CD4-positive, CD25-positive, alpha-beta regulatory T cell (primary cell): ENCODE results near the gene CAPZB. TPM values are rescaled to one million over a fixed set of nuclear protein-coding genes. Genes with fewer than 3 reads are reported as not detected.
A peak's percentile ranks its signal among the peaks of the same experiment; 100 is the strongest.

ENCODE experiments used
- ATAC-seq, 2 donors: fragments of 150-1000 bp; cut with Tn5 transposase; one replicate each; pipeline ENCODE4 v1.10.0; 2021; ENCODE audit warnings: low read depth in 2 of 2, moderate number of reproducible peaks in 2 of 2, moderate library complexity in 1 of 2
- DNase-seq, 3 donors: peaks; one replicate each; pipeline versions ENCODE4 v3.0.0 to v3.0.0-alpha.2; 2012 to 2022; ENCODE audit warnings: mixed read lengths in 1 of 3
- H3K27ac ChIP-seq: one replicate; pipeline ENCODE4 v1.7.0; 2013; ENCODE audit warnings: mild to moderate bottlenecking, low read length; ENCODE audit not compliant: insufficient read depth, poor library complexity, severe bottlenecking
- H3K27me3 ChIP-seq: one replicate; pipeline ENCODE4 v1.7.0; 2013; ENCODE audit warnings: low read length; ENCODE audit not compliant: control insufficient read depth, insufficient read depth
- H3K36me3 ChIP-seq: one replicate; pipeline ENCODE4 v1.7.0; 2013; ENCODE audit warnings: mild to moderate bottlenecking, low read length, moderate library complexity; ENCODE audit not compliant: control insufficient read depth, insufficient read depth
- H3K4me1 ChIP-seq: 2 replicates; pipeline ENCODE4 v1.7.0; 2013; ENCODE audit warnings: mild to moderate bottlenecking, low read length; ENCODE audit not compliant: insufficient read depth, control insufficient read depth, poor library complexity, severe bottlenecking
- H3K4me3 ChIP-seq: one replicate; pipeline ENCODE4 v1.7.0; 2013; ENCODE audit warnings: low read depth, mild to moderate bottlenecking, low read length, moderate library complexity
- H3K9me3 ChIP-seq, 2 experiments: 1 replicate in 1 of 2; 2 replicates in 1 of 2; pipeline ENCODE4 v1.7.0; 2013; ENCODE audit warnings: low read length in 2 of 2, mild to moderate bottlenecking in 1 of 2, moderate library complexity in 1 of 2; ENCODE audit not compliant: control insufficient read depth in 2 of 2
- H3K27ac Mint-ChIP-seq, 3 donors: one replicate each; pipeline ENCODE4 v1.8.0; 2020 to 2022; ENCODE audit warnings: mild to moderate bottlenecking in 3 of 3, mixed read lengths in 3 of 3, moderate library complexity in 2 of 3
- H3K27me3 Mint-ChIP-seq: one replicate; pipeline ENCODE4 v1.8.0; 2022; ENCODE audit warnings: mild to moderate bottlenecking, mixed read lengths
- H3K36me3 Mint-ChIP-seq: one replicate; pipeline ENCODE4 v1.8.0; 2020; ENCODE audit warnings: mixed read lengths
- H3K4me1 Mint-ChIP-seq, 4 donors: one replicate each; pipeline ENCODE4 v1.8.0; 2020 to 2022; ENCODE audit warnings: mixed read lengths in 4 of 4, mild to moderate bottlenecking in 1 of 4
- H3K4me3 Mint-ChIP-seq, 4 donors: one replicate each; pipeline ENCODE4 v1.8.0; 2020 to 2022; ENCODE audit warnings: mild to moderate bottlenecking in 4 of 4, mixed read lengths in 4 of 4, moderate library complexity in 3 of 4
- H3K9me3 Mint-ChIP-seq, 7 donors: one replicate each; pipeline ENCODE4 v1.8.0; 2020 to 2022; ENCODE audit warnings: mixed read lengths in 7 of 7, mild to moderate bottlenecking in 3 of 7, moderate library complexity in 2 of 7
- polyA plus RNA-seq, 4 donors: library from polyadenylated mRNA; unstranded; fragments of 300-500 nt; fragmentation: Illumina TruSeq; gene quantifications; one replicate each; pipeline ENCODE4 v1.2.3, GENCODE V29; 2021
- total RNA-seq: library from RNA; stranded (reverse); gene quantifications from one replicate; pipeline ENCODE4 v1.2.3, GENCODE V29; 2022

CAPZB gene
- total and polyA plus RNA-seq, 5 donors from 2014 or later = 372 to 588 (median 462) TPM

- H3K27ac ChIP-seq = no peak overlapping the region
- no peaks in the 10 kb centered on the region for H3K27me3 ChIP-seq
- no peaks in the 10 kb centered on the region for H3K36me3 ChIP-seq
- Mint-ChIP-seq H3K27me3 (no peaks in the 10 kb centered on the region), H3K27ac (no peak overlapping the region), H3K4me3 (peak overlapping the region in 2 of 4 donors; percentile 24 to 63), H3K9me3 (no peaks in the 10 kb centered on the region), H3K4me1 (no peaks in the 10 kb centered on the region), H3K36me3 (peaks cover 26% of the 10 kb centered on the region)
- no peak overlapping the region for H3K4me3 ChIP-seq
- ATAC-seq (no peak), DNase-seq (no peak)
- no peaks in the 10 kb centered on the region for H3K4me1 ChIP-seq
- no peaks in the 10 kb centered on the region for H3K9me3 ChIP-seq
Measured at GRCh38 chr1:19322481-19322880, 162.9 kb downstream of the CAPZB start.

GRCh38 chr1:19321071-19321470 is 164.3 kb downstream of the CAPZB start:
- H3K36me3 Mint-ChIP-seq = peaks cover 26% of the 10 kb centered on the region
- Histone ChIP-seq H3K9me3 (no peaks in the 10 kb centered on the region), H3K4me3 (no peak overlapping the region), H3K4me1 (no peaks in the 10 kb centered on the region), H3K36me3 (no peaks in the 10 kb centered on the region), H3K27me3 (no peaks in the 10 kb centered on the region), H3K27ac (no peak overlapping the region)
- ATAC-seq (no peak), DNase-seq (no peak)
- no peak overlapping the region for H3K4me3 Mint-ChIP-seq
- H3K27me3 Mint-ChIP-seq = no peaks in the 10 kb centered on the region
- no peaks in the 10 kb centered on the region for H3K9me3 Mint-ChIP-seq
- H3K4me1 Mint-ChIP-seq = peaks cover 0 to 3% (median 0%) of the 10 kb centered on the region in 4 donors
- H3K27ac Mint-ChIP-seq = peak overlapping the region in 1 of 3 donors; percentile 56

DNA sequence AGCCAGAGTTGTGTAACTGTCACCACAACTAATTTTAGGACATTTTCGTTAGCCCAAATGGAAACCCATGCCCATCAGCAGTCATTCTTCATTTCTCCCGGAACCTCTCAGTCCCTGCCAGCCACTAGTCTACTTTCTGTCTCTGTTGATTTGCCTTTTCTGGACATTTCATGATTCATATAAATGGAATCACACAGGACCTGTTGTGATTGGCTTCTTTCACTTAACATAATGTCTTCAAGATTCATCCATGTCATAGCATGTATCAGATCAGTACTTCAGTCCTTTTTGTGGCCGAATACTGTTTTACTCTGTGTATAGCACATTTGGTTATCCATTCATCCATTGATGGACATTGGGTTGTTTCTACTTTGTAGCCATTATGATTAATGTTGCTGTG is 166.1 kb downstream of the CAPZB start:
- ATAC-seq (no peak), DNase-seq (no peak)
- Mint-ChIP-seq H3K27me3 (no peaks in the 10 kb centered on the region), H3K27ac (no peak overlapping the region), H3K4me1 (peaks cover 0 to 8% (median 3%) of the 10 kb centered on the region in 4 donors), H3K9me3 (no peaks in the 10 kb centered on the region), H3K36me3 (peaks cover 21% of the 10 kb centered on the region), H3K4me3 (peak overlapping the region in 1 of 4 donors; percentile 0)
- Histone ChIP-seq H3K4me1 (no peaks in the 10 kb centered on the region), H3K9me3 (no peaks in the 10 kb centered on the region), H3K27ac (no peak overlapping the region), H3K4me3 (no peak overlapping the region), H3K36me3 (no peaks in the 10 kb centered on the region), H3K27me3 (no peaks in the 10 kb centered on the region)

- no peak overlapping the region for H3K27ac ChIP-seq
- no peak overlapping the region for H3K27ac Mint-ChIP-seq
- H3K4me3 ChIP-seq = no peak overlapping the region
- peaks cover 0 to 23% (median 11%) of the 10 kb centered on the region in 4 donors for H3K4me1 Mint-ChIP-seq
- H3K4me3 Mint-ChIP-seq = peak overlapping the region in 1 of 4 donors; percentile 15
- H3K9me3 ChIP-seq = no peaks in the 10 kb centered on the region
- peaks cover 16% of the 10 kb centered on the region for H3K36me3 Mint-ChIP-seq
- DNase-seq = no peak
- H3K36me3 ChIP-seq = no peaks in the 10 kb centered on the region
- no peaks in the 10 kb centered on the region for H3K9me3 Mint-ChIP-seq
- no peak for ATAC-seq
- H3K27me3 Mint-ChIP-seq = no peaks in the 10 kb centered on the region
- H3K4me1 ChIP-seq = peaks cover 13% of the 10 kb centered on the region
- no peaks in the 10 kb centered on the region for H3K27me3 ChIP-seq
Measured at GRCh38 chr1:19317126-19317910, 168.0 kb downstream of the CAPZB start.

GRCh38 chr1:19315378-19316198 is 169.8 kb downstream of the CAPZB start:
- DNase-seq = no peak
- no peaks in the 10 kb centered on the region for H3K9me3 Mint-ChIP-seq
- no peak overlapping the region for H3K27ac Mint-ChIP-seq
- peaks cover 15% of the 10 kb centered on the region for H3K36me3 Mint-ChIP-seq
- Histone ChIP-seq H3K9me3 (no peaks in the 10 kb centered on the region), H3K4me3 (no peak overlapping the region), H3K27me3 (no peaks in the 10 kb centered on the region), H3K27ac (no peak overlapping the region), H3K4me1 (peaks cover 25% of the 10 kb centered on the region), H3K36me3 (no peaks in the 10 kb centered on the region)
- no peaks in the 10 kb centered on the region for H3K27me3 Mint-ChIP-seq
- H3K4me3 Mint-ChIP-seq = peak overlapping the region in 2 of 4 donors; percentile 16 to 77
- ATAC-seq = no peak
- peaks cover 0 to 33% (median 18%) of the 10 kb centered on the region in 4 donors for H3K4me1 Mint-ChIP-seq

DNA sequence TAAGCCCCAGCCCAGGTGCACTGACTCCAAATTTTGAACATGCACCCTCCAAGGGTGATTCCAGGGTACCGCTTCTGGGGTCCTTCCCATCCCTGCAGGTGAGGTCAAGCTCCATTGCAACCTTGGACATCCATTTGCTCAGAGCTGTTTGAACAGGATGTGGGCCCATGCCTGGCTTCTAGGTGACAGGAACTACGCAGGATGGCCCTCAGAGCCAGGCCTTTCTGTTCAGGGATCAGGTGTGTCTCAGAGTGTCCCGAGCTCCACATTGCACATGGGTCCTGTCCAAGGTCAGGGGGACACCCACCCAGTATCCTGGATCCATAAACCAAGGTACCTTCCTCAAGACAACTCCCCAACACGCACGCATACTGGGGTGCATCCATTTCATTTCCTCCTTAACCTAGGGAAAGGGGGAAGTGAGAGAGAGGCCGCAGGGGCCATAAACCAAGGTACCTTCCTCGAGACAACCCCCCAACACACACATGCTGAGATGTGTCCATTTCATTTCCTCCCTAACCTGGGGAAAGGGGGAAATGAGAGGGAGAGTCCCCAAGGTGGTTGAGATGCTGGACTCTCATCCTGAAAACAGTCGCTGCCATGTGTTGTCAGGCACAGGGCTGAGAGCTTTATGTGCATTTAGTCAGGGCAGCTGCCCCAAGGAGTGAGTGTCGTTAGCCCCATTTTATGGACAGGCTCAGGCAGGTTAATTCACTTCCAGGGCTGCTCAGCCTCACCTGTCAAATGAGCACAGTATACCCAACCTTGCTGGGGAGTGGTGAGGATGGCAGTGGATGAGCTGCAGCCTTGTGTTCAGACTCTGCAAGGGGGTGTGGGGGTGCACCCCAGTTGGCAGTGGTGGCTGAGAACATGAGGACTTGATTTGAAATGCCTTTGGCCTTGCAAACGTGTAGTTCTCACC is 171.1 kb downstream of the CAPZB start:
- no peaks in the 10 kb centered on the region for H3K27me3 Mint-ChIP-seq

GRCh38 chr1:19313636-19313959 is 171.7 kb downstream of the CAPZB start:
- Mint-ChIP-seq H3K27ac (peak overlapping the region in 2 of 3 donors; percentile 59 to 82), H3K9me3 (no peaks in the 10 kb centered on the region), H3K36me3 (peaks cover 12% of the 10 kb centered on the region), H3K4me3 (peak overlapping the region; percentile 86 to 99 (median 89)), H3K27me3 (no peaks in the 10 kb centered on the region), H3K4me1 (peaks cover 0 to 49% (median 28%) of the 10 kb centered on the region in 4 donors)
- Histone ChIP-seq H3K27ac (no peak overlapping the region), H3K27me3 (no peaks in the 10 kb centered on the region), H3K36me3 (peaks cover 3% of the 10 kb centered on the region), H3K9me3 (no peaks in the 10 kb centered on the region), H3K4me1 (peaks cover 26% of the 10 kb centered on the region), H3K4me3 (no peak overlapping the region)
- no peak for DNase-seq
- ATAC-seq = no peak

More for the DNA sequence above, 171.1 kb downstream of the CAPZB start:
- no peak overlapping the region for H3K4me3 ChIP-seq
- ATAC-seq (no peak), DNase-seq (no peak)
- H3K9me3 ChIP-seq = no peaks in the 10 kb centered on the region
- no peak overlapping the region for H3K27ac Mint-ChIP-seq
- peaks cover 0 to 43% (median 23%) of the 10 kb centered on the region in 4 donors for H3K4me1 Mint-ChIP-seq
- H3K36me3 Mint-ChIP-seq = peaks cover 12% of the 10 kb centered on the region
- peaks cover 26% of the 10 kb centered on the region for H3K4me1 ChIP-seq
- no peak overlapping the region for H3K27ac ChIP-seq
- H3K9me3 Mint-ChIP-seq = no peaks in the 10 kb centered on the region
- H3K4me3 Mint-ChIP-seq = peak overlapping the region; percentile 86 to 99 (median 89)
- H3K36me3 ChIP-seq = no peaks in the 10 kb centered on the region
- H3K27me3 ChIP-seq = no peaks in the 10 kb centered on the region
